K562 (cell line): ENCODE results near the gene WDR62. TPM values are rescaled to one million over a fixed set of nuclear protein-coding genes. Genes with fewer than 3 reads are reported as not detected.

Source experiments
- ARNT ChIP-seq, 2 experiments: fragments of 450-650 bp; IDR thresholded peaks; 2 replicates each; pipeline ENCODE4 v1.6.1; 2016; ENCODE audit warnings: mild to moderate bottlenecking in 1 of 2
- ASH1L ChIP-seq: fragments of 450-650 bp; IDR thresholded peaks from 2 replicates; pipeline ENCODE4 v1.6.1; 2018; ENCODE audit warnings: borderline replicate concordance, mild to moderate bottlenecking, low read depth; ENCODE audit not compliant: partially characterized antibody
- CBX2 ChIP-seq: fragments of 200-600 bp; sonication (generic); IDR thresholded peaks from one replicate; pipeline ENCODE4 v1.6.1; 2012; ENCODE audit warnings: mild to moderate bottlenecking, low read length, inconsistent platforms; ENCODE audit not compliant: insufficient read depth, poor library complexity, severe bottlenecking
- CBX5 ChIP-seq: IDR thresholded peaks from 2 replicates; pipeline ENCODE4 v1.6.1; 2014; ENCODE audit warnings: low read depth, borderline replicate concordance
- DMBX1 ChIP-seq: fragments of 250-450 bp; sonication (Bioruptor Pico); IDR thresholded peaks from 2 replicates; pipeline ENCODE4 v1.8.0; 2022; ENCODE audit warnings: inconsistent platforms, mild to moderate bottlenecking, moderate library complexity, borderline replicate concordance
- DNMT1 ChIP-seq: fragments of 450-650 bp; IDR thresholded peaks from 2 replicates; pipeline ENCODE4 v1.6.1; 2016; ENCODE audit warnings: antibody characterized with exemption, mild to moderate bottlenecking
- HDAC2 ChIP-seq: fragments of 450-650 bp; IDR thresholded peaks from 2 replicates; pipeline ENCODE4 v1.6.1; 2016; ENCODE audit warnings: mild to moderate bottlenecking
- HEY1 ChIP-seq: fragments of 250-450 bp; sonication (Bioruptor Pico); IDR thresholded peaks from 2 replicates; pipeline ENCODE4 v1.5.0; 2020; ENCODE audit warnings: mild to moderate bottlenecking, moderate library complexity, borderline replicate concordance
- HSF4 ChIP-seq: fragments of 250-450 bp; sonication (Bioruptor Pico); IDR thresholded peaks from 2 replicates; pipeline ENCODE4 v2.1.2; 2022; ENCODE audit warnings: mild to moderate bottlenecking, moderate library complexity, borderline replicate concordance
- IRF2 ChIP-seq: sonication (generic); formaldehyde crosslinking; IDR thresholded peaks from 2 replicates; pipeline ENCODE4 v1.8.1; 2022; ENCODE audit warnings: mild to moderate bottlenecking, missing genetic modification reagents
- JUNB ChIP-seq: fragments of 450-650 bp; formaldehyde crosslinking; conservative IDR thresholded peaks from 2 replicates; pipeline ENCODE4 v1.4.0; 2020; ENCODE audit warnings: mild to moderate bottlenecking
- KLF10 ChIP-seq: fragments of 250-450 bp; sonication (Bioruptor Pico); IDR thresholded peaks from 2 replicates; pipeline ENCODE4 v1.6.1; 2021; ENCODE audit warnings: matching md5 sums
- LEF1 ChIP-seq: fragments of 450-650 bp; IDR thresholded peaks from 2 replicates; pipeline ENCODE4 v1.6.1; 2016; ENCODE audit warnings: mild to moderate bottlenecking
- NKRF ChIP-seq: fragments of 450-650 bp; IDR thresholded peaks from 2 replicates; pipeline ENCODE4 v1.6.1; 2016; ENCODE audit warnings: borderline replicate concordance
- PKNOX1 ChIP-seq: fragments of 450-650 bp; IDR thresholded peaks from 2 replicates; pipeline ENCODE4 v1.6.1; 2016
- POLR3G ChIP-seq: IDR thresholded peaks from 2 replicates; pipeline ENCODE4 v1.6.1; 2011; ENCODE audit not compliant: insufficient read length, insufficient replicate concordance; ENCODE audit errors: extremely low read depth
- PURB ChIP-seq: sonication (generic); formaldehyde crosslinking; IDR thresholded peaks from 2 replicates; pipeline ENCODE4 v1.9.0; 2021; ENCODE audit warnings: low read depth, mild to moderate bottlenecking, missing genetic modification reagents
- RAD21 ChIP-seq, 2 experiments: fragments of 250-450 bp in 1 of 2; fragments of 450-650 bp in 1 of 2; sonication (Bioruptor Pico) in 1 of 2; formaldehyde crosslinking in 1 of 2; IDR thresholded peaks in 1 of 2; conservative IDR thresholded peaks in 1 of 2; 2 replicates each; pipeline versions ENCODE4 v1.4.0 to v1.8.0; 2020 to 2022; ENCODE audit warnings: mild to moderate bottlenecking in 2 of 2, moderate library complexity in 1 of 2
- TBL1XR1 ChIP-seq, 2 experiments: IDR thresholded peaks; 2 replicates each; pipeline ENCODE4 v1.6.1; 2012; ENCODE audit warnings: improper control_type of control experiment in 2 of 2, low read length in 2 of 2, mild to moderate bottlenecking in 1 of 2
- TCF7 ChIP-seq: sonication (generic); IDR thresholded peaks from 2 replicates; pipeline ENCODE4 v1.6.1; 2016; ENCODE audit warnings: antibody characterized with exemption, borderline replicate concordance
- ZBTB7A ChIP-seq: IDR thresholded peaks from 2 replicates; pipeline ENCODE4 v1.6.1; 2011; ENCODE audit warnings: low read depth, mild to moderate bottlenecking, low read length, moderate library complexity, borderline replicate concordance; ENCODE audit not compliant: control insufficient read depth
- ZNF217 ChIP-seq: sonication (generic); formaldehyde crosslinking; IDR thresholded peaks from 2 replicates; pipeline ENCODE4 v1.8.0; 2022; ENCODE audit warnings: mild to moderate bottlenecking, missing genetic modification reagents
- ZNF239 ChIP-seq: fragments of 250-450 bp; sonication (Bioruptor Pico); IDR thresholded peaks from 2 replicates; pipeline ENCODE4 v1.4.0; 2020; ENCODE audit warnings: mild to moderate bottlenecking
- ZNF311 ChIP-seq: fragments of 250-450 bp; sonication (Bioruptor Pico); IDR thresholded peaks from 2 replicates; pipeline ENCODE4 v1.4.0; 2020; ENCODE audit warnings: mild to moderate bottlenecking, moderate library complexity
- ZNF316 ChIP-seq: fragments of 450-650 bp; IDR thresholded peaks from 2 replicates; pipeline ENCODE4 v1.6.1; 2016
- ZNF77 ChIP-seq: fragments of 250-450 bp; sonication (Bioruptor Pico); IDR thresholded peaks from 2 replicates; pipeline ENCODE4 v1.5.0; 2020
- ZSCAN29 ChIP-seq: fragments of 450-650 bp; IDR thresholded peaks from 2 replicates; pipeline ENCODE4 v1.6.1; 2017
- polyA plus RNA-seq, 8 experiments: library from polyadenylated mRNA; depleted of rRNA in 4 of 8; stranded (reverse) in 5 of 8; unstranded in 3 of 8; fragments of >200 nt; fragmentation: Nextera tagmentation in 2 of 8; fragmentation: Illumina TruSeq in 1 of 8; extraction: Ambion mirVana in 2 of 8; extraction: Trizol in 1 of 8; gene quantifications; 2 replicates each; pipeline versions ENCODE4 v1.2.1 to v1.2.3, GENCODE V29; 2011 to 2014; ENCODE audit warnings: inconsistent platforms in 1 of 8, missing spikeins in 1 of 8
- total RNA-seq, 7 experiments: library from RNA; depleted of rRNA in 6 of 7; stranded (reverse); fragments of >200 nt in 6 of 7; fragmentation: Illumina TruSeq in 2 of 7; extraction: Trizol in 2 of 7; gene quantifications; 2 replicates each; pipeline versions ENCODE4 v1.2.1 to v1.2.3, GENCODE V29; 2011 to 2021; ENCODE audit warnings: low replicate concordance in 1 of 7

WDR62 gene
- total and polyA plus RNA-seq, 9 of the 15 experiments (the other 6 are each of a cell fraction or from before 2014, with no cell fraction given) = 0.35 to 32.8 (median 14.4) TPM

GRCh38 chr19:36054733-36055686 is at the start of gene WDR62 (continued):
- no peak for TF ChIP-seq DMBX1 (CRISPR knock-in tag)
- no peak for TF ChIP-seq CBX5
- TF ChIP-seq HEY1 (CRISPR knock-in tag) = no peak
- TF ChIP-seq ASH1L = peak; percentile 90
- peak; percentile 89 for TF ChIP-seq NKRF
- TF ChIP-seq KLF10 (CRISPR knock-in tag) = no peak
- TF ChIP-seq IRF2 (CRISPR knock-in tag) = no peak
- TF ChIP-seq ARNT (IDR thresholded peaks at IDR 0.05) = no peak
- no peak for TF ChIP-seq DNMT1
- TF ChIP-seq TCF7 = no peak
- TF ChIP-seq ZSCAN29 = no peak
- no peak for TF ChIP-seq ZNF217 (CRISPR knock-in tag)
- TF ChIP-seq JUNB (CRISPR knock-in tag) = no peak
- TF ChIP-seq TBL1XR1 (IDR thresholded peaks at IDR 0.05; ENCODE audit: low read length in 2 of 2) = no peak
- no peak for TF ChIP-seq CBX2
- no peak for TF ChIP-seq POLR3G
- TF ChIP-seq LEF1 = no peak
- no peak for TF ChIP-seq PURB (CRISPR knock-in tag)
- TF ChIP-seq RAD21 (CRISPR knock-in tag; conservative IDR thresholded peaks at IDR 0.05 in 1 of 2, IDR thresholded peaks at IDR 0.05 in 1 of 2) = no peak
- TF ChIP-seq ZNF311 (CRISPR knock-in tag) = no peak
- no peak for TF ChIP-seq ZNF316
- TF ChIP-seq HSF4 (CRISPR knock-in tag) = no peak
- TF ChIP-seq PKNOX1 = no peak; the same call in 1 of the 2 replicates
- TF ChIP-seq ZNF77 (CRISPR knock-in tag) = no peak
- no peak; the same call in 1 of the 2 replicates for TF ChIP-seq ZBTB7A
- TF ChIP-seq HDAC2 = 0 out of 2 replicates have a peak, but pooled peaks have one; percentile 23
- no peak for TF ChIP-seq ZNF239 (CRISPR knock-in tag)
